BJ (cell line): ENCODE measurements around the gene ACKR2. TPM values are rescaled to one million over a fixed set of nuclear protein-coding genes. Genes with fewer than 3 reads are reported as not detected.
A peak's percentile ranks its signal among the peaks of the same experiment; 100 is the strongest.

Experiments used
- CTCF ChIA-PET: fragments of 350-600 bp; formaldehyde crosslinking; extraction: SDS; loops from one replicate; lab custom pipeline; 2021; ENCODE audit warnings: antibody characterized with exemption, inconsistent platforms; lab: Yijun Ruan, JAX
- POLR2A ChIA-PET: fragments of 300-600 bp; sonication (Branson Sonifier 250); formaldehyde crosslinking; extraction: SDS; loops from one replicate; lab custom pipeline; 2021; ENCODE audit warnings: antibody characterized with exemption; lab: Charles Lee
- DNase-seq: peaks from one replicate; pipeline ENCODE4 v3.0.0-alpha.2; 2011; ENCODE audit warnings: low read depth
- H3K27me3 ChIP-seq: 2 replicates; pipeline ENCODE4 v1.6.0; 2011; ENCODE audit warnings: low read length; ENCODE audit not compliant: control insufficient read depth, insufficient read depth
- H3K36me3 ChIP-seq: 2 replicates; pipeline ENCODE4 v1.5.1; 2011; ENCODE audit warnings: low read length; ENCODE audit not compliant: control insufficient read depth, insufficient read depth
- H3K4me3 ChIP-seq: 2 replicates; pipeline ENCODE4 v1.5.1; 2011; ENCODE audit warnings: low read depth, mild to moderate bottlenecking, control low read depth, low read length
- polyA plus RNA-seq: library from polyadenylated mRNA; depleted of rRNA; stranded (reverse); fragments of >200 nt; gene quantifications from 2 replicates; pipeline ENCODE4 v1.2.3, GENCODE V29; 2011
- TF ChIP-seq, protein P1 (sequence below): IDR thresholded peaks from 2 replicates; pipeline ENCODE4 v1.5.1; 2011; ENCODE audit warnings: low read depth, mild to moderate bottlenecking, control low read depth, inconsistent platforms, low read length, moderate library complexity; ENCODE audit not compliant: insufficient read depth

Gene ACKR2
- polyA plus RNA-seq, 1 experiment = 0.15 TPM

DNA sequence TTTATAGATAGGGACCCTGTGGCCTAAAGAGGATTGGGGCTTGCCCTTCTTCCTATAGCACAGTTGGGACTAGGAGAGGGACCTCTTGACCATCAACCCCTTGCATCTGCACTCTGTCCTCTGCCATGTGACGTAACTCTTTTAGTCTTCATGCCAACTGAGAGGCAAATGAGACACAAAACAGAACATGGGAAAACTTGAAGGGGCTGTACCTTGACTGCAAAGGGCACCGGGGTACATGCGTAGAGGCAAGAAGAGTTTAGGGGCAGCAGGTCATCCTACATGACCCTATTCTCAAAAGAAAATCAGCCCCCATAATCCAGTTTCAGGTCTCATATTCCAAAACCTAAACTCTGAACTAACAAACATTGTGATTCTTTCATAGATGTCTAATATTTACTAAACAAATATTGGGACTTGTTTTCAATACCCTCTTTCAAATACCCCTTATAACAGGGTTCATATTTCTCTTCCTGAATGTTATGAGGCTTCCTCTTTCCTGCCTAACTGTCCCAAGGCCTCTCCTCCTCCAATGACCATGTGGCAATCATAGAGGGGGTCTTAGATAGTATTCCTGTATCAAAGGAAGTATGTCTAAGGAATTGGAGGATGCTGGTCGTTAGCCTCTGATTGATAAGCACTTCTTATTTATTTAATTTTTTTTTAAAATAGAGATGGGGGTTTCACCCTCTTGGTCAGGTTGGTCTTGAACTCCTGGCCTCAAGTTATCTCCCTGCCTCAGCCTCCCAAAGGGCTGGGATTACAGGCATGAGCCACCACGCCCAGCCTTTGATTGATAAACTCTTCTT, 20.6 kb downstream of the ACKR2 start:
- TF ChIP-seq, protein P1, sequence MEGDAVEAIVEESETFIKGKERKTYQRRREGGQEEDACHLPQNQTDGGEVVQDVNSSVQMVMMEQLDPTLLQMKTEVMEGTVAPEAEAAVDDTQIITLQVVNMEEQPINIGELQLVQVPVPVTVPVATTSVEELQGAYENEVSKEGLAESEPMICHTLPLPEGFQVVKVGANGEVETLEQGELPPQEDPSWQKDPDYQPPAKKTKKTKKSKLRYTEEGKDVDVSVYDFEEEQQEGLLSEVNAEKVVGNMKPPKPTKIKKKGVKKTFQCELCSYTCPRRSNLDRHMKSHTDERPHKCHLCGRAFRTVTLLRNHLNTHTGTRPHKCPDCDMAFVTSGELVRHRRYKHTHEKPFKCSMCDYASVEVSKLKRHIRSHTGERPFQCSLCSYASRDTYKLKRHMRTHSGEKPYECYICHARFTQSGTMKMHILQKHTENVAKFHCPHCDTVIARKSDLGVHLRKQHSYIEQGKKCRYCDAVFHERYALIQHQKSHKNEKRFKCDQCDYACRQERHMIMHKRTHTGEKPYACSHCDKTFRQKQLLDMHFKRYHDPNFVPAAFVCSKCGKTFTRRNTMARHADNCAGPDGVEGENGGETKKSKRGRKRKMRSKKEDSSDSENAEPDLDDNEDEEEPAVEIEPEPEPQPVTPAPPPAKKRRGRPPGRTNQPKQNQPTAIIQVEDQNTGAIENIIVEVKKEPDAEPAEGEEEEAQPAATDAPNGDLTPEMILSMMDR = no peak
- ChIA-PET POLR2A (no interaction called here), CTCF (interaction anchor here (1.2 to 2.0 kb wide), 2 partner anchors 9 to 10 kb away, joined by 3 to 12 read pairs; no protein-coding TSS in a partner anchor)

GRCh38 chr3:42830437-42831320, 21.4 kb downstream of the ACKR2 start:
- DNase-seq = no peak
- ChIA-PET CTCF (interaction anchor here (0.7 to 2.0 kb wide), 8 partner anchors 9 to 317 kb away, joined by 3 to 12 read pairs (median 4); partner anchors contain the start of gene ACKR2), POLR2A (no interaction called here)
- no peak overlapping the region for H3K4me3 ChIP-seq
- H3K36me3 ChIP-seq = no peaks in the 10 kb centered on the region
- peaks cover 5% of the 10 kb centered on the region for H3K27me3 ChIP-seq
- TF ChIP-seq, protein P1 = no peak; the same call in 1 of the 2 replicates

More for the DNA sequence above, 20.6 kb downstream of the ACKR2 start:
- peaks cover 5% of the 10 kb centered on the region for H3K27me3 ChIP-seq
- H3K36me3 ChIP-seq = no peaks in the 10 kb centered on the region
- no peak for DNase-seq
- H3K4me3 ChIP-seq = no peak overlapping the region

- ChIA-PET POLR2A (no interaction called here), CTCF (interaction anchor here (0.6 to 2.0 kb wide), 9 partner anchors 8 to 317 kb away, joined by 3 to 12 read pairs (median 3); partner anchors contain the start of gene ACKR2)
- H3K36me3 ChIP-seq = no peaks in the 10 kb centered on the region
- H3K27me3 ChIP-seq = peaks cover 5% of the 10 kb centered on the region
- TF ChIP-seq, protein P1 = peak; percentile 67
- H3K4me3 ChIP-seq = no peak overlapping the region
- DNase-seq = no peak
Measured at GRCh38 chr3:42831321-42831713, 22.1 kb downstream of the ACKR2 start.

DNA sequence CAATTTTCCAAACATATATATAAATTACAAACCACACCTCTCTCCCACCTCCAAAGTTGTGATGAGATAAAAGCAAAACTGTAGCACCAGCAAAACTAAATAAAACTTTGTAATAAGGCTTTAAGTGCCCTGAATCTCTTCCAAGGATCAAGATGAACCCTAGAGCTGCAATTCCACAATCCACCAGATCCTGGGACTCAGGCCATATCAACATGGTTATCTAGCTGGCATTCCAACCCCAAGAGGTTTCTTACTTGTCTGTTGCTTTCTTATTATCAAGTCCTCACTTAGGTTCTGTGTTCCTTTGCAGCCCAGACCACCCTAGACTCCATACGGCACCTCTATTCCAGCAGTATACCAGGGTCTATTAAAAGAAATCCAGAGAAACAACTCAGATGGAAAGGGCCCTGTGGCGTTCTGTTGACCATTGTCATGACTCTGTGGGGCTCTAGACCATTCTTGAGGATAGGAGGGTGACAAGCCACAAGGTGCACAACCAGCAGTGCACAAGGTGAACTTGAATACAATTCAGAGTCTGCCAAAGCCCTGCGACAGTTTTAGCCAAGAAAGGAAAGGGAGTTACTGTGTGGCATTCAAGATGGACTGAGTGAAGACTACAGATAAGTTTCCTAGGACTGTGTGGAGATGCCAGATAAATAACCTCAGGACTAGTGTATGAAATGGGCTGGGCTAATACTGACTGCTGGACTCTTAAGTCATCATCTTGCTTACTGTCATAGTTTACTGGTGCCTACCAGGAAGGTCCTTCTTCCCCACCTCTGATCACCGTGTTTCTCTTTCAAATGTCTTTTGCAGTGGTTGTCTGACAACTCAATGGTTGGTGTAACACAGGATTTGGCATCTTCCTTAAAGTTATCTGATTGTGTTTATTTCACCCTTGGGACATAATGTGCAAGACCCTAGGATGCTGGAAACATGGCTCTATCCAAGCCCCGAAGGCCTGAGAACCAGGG, 27.2 kb downstream of the ACKR2 start:
- TF ChIP-seq, protein P1 = no peak; the same call in 1 of the 2 replicates
- ChIA-PET CTCF (no interaction called here), POLR2A (no interaction called here)
- H3K4me3 ChIP-seq = no peak overlapping the region
- no peak for DNase-seq
- no peaks in the 10 kb centered on the region for H3K27me3 ChIP-seq
- H3K36me3 ChIP-seq = no peaks in the 10 kb centered on the region
